Adrenal gland (tissue), 12 donors: ENCODE data around the gene UBE2G2. TPM values are rescaled to one million over a fixed set of nuclear protein-coding genes. Genes with fewer than 3 reads are reported as not detected.

Source experiments
- DNase-seq, 7 donors: peaks; one replicate each; pipeline ENCODE4 v3.0.0-alpha.2; 2019 to 2020
- H3K27ac ChIP-seq, 5 donors: fragments of 200-600 bp; sonication (generic) in 4 of 5; 1 replicate in 3 of 5; 2 replicates in 2 of 5; pipeline versions ENCODE4 v1.5.1 to v1.8.0; 2016 to 2020; ENCODE audit warnings: mild to moderate bottlenecking in 1 of 5
- H3K27me3 ChIP-seq: fragments of 200-600 bp; 2 replicates; pipeline ENCODE4 v1.8.0; 2021
- H3K36me3 ChIP-seq, 2 donors: fragments of 200-600 bp; replicated peaks in 1 of 2; 1 replicate in 1 of 2; 2 replicates in 1 of 2; pipeline versions ENCODE4 v1.5.1 to v1.8.0; 2018 to 2022
- H3K4me1 ChIP-seq, 2 donors: fragments of 200-600 bp; replicated peaks in 1 of 2; 1 replicate in 1 of 2; 2 replicates in 1 of 2; pipeline versions ENCODE4 v1.5.1 to v1.8.0; 2018 to 2021
- H3K4me3 ChIP-seq, 4 donors: fragments of 200-600 bp; sonication (generic) in 3 of 4; one replicate each; pipeline ENCODE4 v1.5.1; 2016 to 2018
- H3K9me3 ChIP-seq, 3 donors: fragments of 200-600 bp; sonication (generic) in 1 of 3; replicated peaks in 1 of 3; 1 replicate in 2 of 3; 2 replicates in 1 of 3; pipeline versions ENCODE4 v1.5.1 to v1.8.0; 2016 to 2021
- CTCF ChIP-seq, 6 experiments: fragments of 450-650 bp in 4 of 6; fragments of 200-600 bp in 2 of 6; sonication (generic) in 1 of 6; IDR thresholded peaks; 1 replicate in 5 of 6; 2 replicates in 1 of 6; pipeline versions ENCODE4 v1.5.1 to v1.8.0; 2016 to 2021; ENCODE audit warnings: antibody characterized with exemption in 6 of 6, mild to moderate bottlenecking in 2 of 6, moderate library complexity in 1 of 6
- POLR2A ChIP-seq, 2 donors: fragments of 450-650 bp; IDR thresholded peaks; one replicate each; pipeline ENCODE4 v1.6.1; 2017; ENCODE audit warnings: antibody characterized with exemption in 2 of 2, mild to moderate bottlenecking in 2 of 2, moderate library complexity in 1 of 2
- WGBS, 4 donors: extraction: QIAGEN DNeasy Blood & Tissue Kit in 2 of 4; methylation state at CpG; one replicate each; pipeline versions ENCODE4 v1.1.5 to v1.1.7; 2013 to 2017; 5-methylcytosine and 5-hydroxymethylcytosine counted together
- intact Hi-C, 2 donors: fragments of 100-400 bp; cut with DNase I; formaldehyde crosslinking; loops; one replicate each; pipeline versions ENCODE4 v1.14.1 to v1.15.0; 2022 to 2023
- polyA plus RNA-seq, 3 donors: library from polyadenylated mRNA; stranded (reverse); fragments of 200-250 nt in 2 of 3; fragments of 350-450 nt in 1 of 3; fragmentation: Illumina TruSeq in 1 of 3; extraction: RNeasy Lipid Tissue Mini Kit (QIAGEN cat#74804) in 1 of 3; gene quantifications; one replicate each; pipeline ENCODE4 v1.2.3, GENCODE V29; 2013 to 2014
- total RNA-seq, 9 donors: library from RNA; depleted of rRNA in 4 of 9; stranded (reverse); fragments of >200 nt in 4 of 9; fragments of 120-200 nt in 1 of 9; fragmentation: NEBNext Ultra II Directional in 1 of 9; extraction: Animal tissue kit (Norgen Biotek cat#: 25700) in 1 of 9; gene quantifications; one replicate each; pipeline versions ENCODE4 v1.1.0 to v1.2.4, GENCODE V29; 2013 to 2023
- donor health status: healthy with polysubstance abuse.
- donor health status: Bipolar disorder and iron deficiency.
- donor health status: DM: yes; HTN: yes; CAD: no.
- donor health status: DM: no; HTN: no; CAD: no.
- donor health status: DM: no; HTN: no; CAD: no.
- donor health status: DM: yes; HTN: yes; CAD: no.

Gene UBE2G2
- total and polyA plus RNA-seq, 12 donors, result 44.8 to 99.9 (median 72.6) TPM

DNA sequence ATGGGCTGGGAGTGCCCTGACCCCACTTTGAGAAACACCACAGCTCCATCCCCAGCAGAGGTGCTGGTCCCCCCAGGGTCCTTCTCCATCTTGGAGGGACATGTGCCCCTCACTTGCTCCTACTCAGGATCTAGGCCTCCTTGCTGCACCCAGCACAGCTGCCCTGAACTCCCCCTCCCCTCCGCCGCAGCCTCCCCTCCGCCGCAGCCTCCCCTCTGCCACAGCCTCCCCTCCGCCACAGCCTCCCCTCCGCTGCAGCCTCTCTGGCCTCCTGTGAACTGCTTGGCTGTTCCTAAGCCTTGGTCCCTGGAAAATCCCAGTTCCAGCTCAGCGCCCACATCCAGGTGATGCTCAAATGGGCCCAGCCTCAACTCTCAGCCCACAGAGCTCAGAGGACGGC is 74.3 kb downstream of the UBE2G2 start:
- no peaks in the 10 kb centered on the region for H3K4me1 ChIP-seq
- H3K27me3 ChIP-seq, result peaks cover 17% of the 10 kb centered on the region
- intact Hi-C loops, result no loop called here
- no peaks in the 10 kb centered on the region for H3K9me3 ChIP-seq
- no peaks in the 10 kb centered on the region for H3K36me3 ChIP-seq
- TF ChIP-seq POLR2A (IDR thresholded peaks at IDR 0.05) (no peak), CTCF (IDR thresholded peaks at IDR 0.05) (no peak)
- DNase-seq, result no peak
- H3K27ac ChIP-seq, result no peak overlapping the region
- WGBS, 4 donors, result 81 to 98% (median 92%) methylated on average over 8 of the region's 8 CpGs
- no peak overlapping the region for H3K4me3 ChIP-seq

- DNase-seq, result no peak
- H3K27me3 ChIP-seq, result peaks cover 17% of the 10 kb centered on the region
- TF ChIP-seq POLR2A (IDR thresholded peaks at IDR 0.05) (no peak), CTCF (IDR thresholded peaks at IDR 0.05) (no peak)
These were observed 74.8 kb downstream of the UBE2G2 start for GRCh38 chr21:44726826-44727225.

DNA sequence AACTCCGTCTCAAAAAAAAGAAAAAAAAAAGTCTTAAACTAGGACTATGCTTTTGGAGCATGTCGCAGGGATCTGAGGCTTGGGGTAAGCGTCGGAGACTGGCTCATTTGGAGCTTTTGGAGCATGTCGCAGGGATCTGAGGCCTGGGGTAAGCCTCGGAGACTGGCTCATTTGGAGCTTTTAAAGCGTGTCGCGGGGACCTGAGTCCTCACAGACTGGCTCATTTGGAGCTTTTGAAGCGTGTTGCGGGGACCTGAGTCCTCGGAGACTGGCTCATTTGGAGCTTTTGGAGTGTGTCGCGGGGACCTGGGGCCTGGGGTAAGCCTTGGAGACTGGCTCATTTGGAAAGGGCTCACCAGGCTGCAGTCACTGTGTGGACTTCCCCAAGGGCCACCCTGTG is 76.7 kb downstream of the UBE2G2 start:
- WGBS, 4 donors, result 81 to 92% (median 86%) methylated on average over 13 to 14 of the region's 14 CpGs
- no peaks in the 10 kb centered on the region for H3K4me1 ChIP-seq
- H3K27me3 ChIP-seq, result peaks cover 17% of the 10 kb centered on the region
- H3K4me3 ChIP-seq, result no peak overlapping the region
- no peak for DNase-seq
- TF ChIP-seq POLR2A (IDR thresholded peaks at IDR 0.05) (no peak), CTCF (IDR thresholded peaks at IDR 0.05) (no peak)
- no peak overlapping the region for H3K27ac ChIP-seq
- H3K36me3 ChIP-seq, result no peaks in the 10 kb centered on the region
- H3K9me3 ChIP-seq, result no peaks in the 10 kb centered on the region
- intact Hi-C loops, result no loop called here

More at GRCh38 chr21:44726826-44727225, 74.8 kb downstream of the UBE2G2 start:
- intact Hi-C loops, result no loop called here
- no peaks in the 10 kb centered on the region for H3K36me3 ChIP-seq
- 70 to 87% (median 76%) methylated on average over 5 to 6 of the region's 6 CpGs for WGBS, 4 donors
- H3K9me3 ChIP-seq, result no peaks in the 10 kb centered on the region
- H3K4me3 ChIP-seq, result no peak overlapping the region
- H3K4me1 ChIP-seq, result no peaks in the 10 kb centered on the region
- no peak overlapping the region for H3K27ac ChIP-seq

GRCh38 chr21:44724196-44724595 is 77.4 kb downstream of the UBE2G2 start:
- intact Hi-C loops, result no loop called here
- Histone ChIP-seq H3K27me3 (peaks cover 17% of the 10 kb centered on the region), H3K4me3 (no peak overlapping the region), H3K36me3 (no peaks in the 10 kb centered on the region), H3K9me3 (no peaks in the 10 kb centered on the region), H3K27ac (no peak overlapping the region), H3K4me1 (no peaks in the 10 kb centered on the region)
- TF ChIP-seq POLR2A (IDR thresholded peaks at IDR 0.05), result no peak
- no peak for TF ChIP-seq CTCF (IDR thresholded peaks at IDR 0.05)
- WGBS, 4 donors, result 84 to 91% (median 87%) methylated on average over 7 of the region's 7 CpGs
- no peak for DNase-seq
